ENCODE results near the gene STRN4.

Gene STRN4

GRCh38 chr19:46745521-46746280 is 549 bp downstream of the STRN4 start, which contains the start of gene FKRP:
TSS of gene FKRP (plus strand) at chr19:46746057. CDS start at chr19:46755451, 9,394 bp downstream.
- TF ChIP-seq, protein P1, sequence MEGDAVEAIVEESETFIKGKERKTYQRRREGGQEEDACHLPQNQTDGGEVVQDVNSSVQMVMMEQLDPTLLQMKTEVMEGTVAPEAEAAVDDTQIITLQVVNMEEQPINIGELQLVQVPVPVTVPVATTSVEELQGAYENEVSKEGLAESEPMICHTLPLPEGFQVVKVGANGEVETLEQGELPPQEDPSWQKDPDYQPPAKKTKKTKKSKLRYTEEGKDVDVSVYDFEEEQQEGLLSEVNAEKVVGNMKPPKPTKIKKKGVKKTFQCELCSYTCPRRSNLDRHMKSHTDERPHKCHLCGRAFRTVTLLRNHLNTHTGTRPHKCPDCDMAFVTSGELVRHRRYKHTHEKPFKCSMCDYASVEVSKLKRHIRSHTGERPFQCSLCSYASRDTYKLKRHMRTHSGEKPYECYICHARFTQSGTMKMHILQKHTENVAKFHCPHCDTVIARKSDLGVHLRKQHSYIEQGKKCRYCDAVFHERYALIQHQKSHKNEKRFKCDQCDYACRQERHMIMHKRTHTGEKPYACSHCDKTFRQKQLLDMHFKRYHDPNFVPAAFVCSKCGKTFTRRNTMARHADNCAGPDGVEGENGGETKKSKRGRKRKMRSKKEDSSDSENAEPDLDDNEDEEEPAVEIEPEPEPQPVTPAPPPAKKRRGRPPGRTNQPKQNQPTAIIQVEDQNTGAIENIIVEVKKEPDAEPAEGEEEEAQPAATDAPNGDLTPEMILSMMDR (IDR thresholded peaks at IDR 0.05; ENCODE audit: low read depth, low read length): no peak
- no peaks in the 10 kb centered on the region for H3K9me3 ChIP-seq (ENCODE audit: severe bottlenecking)
- H3K27ac ChIP-seq: peak within 1 kb of the TSS; percentile 97
- peaks cover 49% of the 10 kb centered on the region for H3K36me3 ChIP-seq
- peak within 1 kb of the TSS; percentile 95 for H3K4me3 ChIP-seq (ENCODE audit: low read depth, low read length)
- no peaks in the 10 kb centered on the region for H3K27me3 ChIP-seq (ENCODE audit: insufficient read depth, low read depth, severe bottlenecking)
- DNase-seq: peak; percentile 26

DNA sequence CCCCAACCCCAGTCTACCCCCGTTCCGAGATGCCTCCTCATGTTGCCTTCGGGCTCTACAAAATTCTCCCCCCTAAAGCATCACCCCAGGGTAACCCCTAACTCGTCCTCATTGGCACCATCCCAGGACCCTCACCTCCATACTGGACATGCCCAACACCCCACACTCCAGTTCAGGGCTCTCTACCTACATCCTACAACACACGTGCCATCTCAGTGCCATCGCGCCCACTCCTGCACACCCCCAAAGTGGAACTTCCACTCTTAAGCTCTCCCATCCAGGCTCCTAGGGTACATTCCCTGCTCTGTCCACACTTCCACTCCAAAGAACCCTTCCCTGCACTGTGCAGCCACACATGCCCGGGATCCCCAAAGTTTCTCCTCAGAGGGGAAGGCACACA is 1.2 kb downstream of the STRN4 start:
- no peak for DNase-seq
- Histone ChIP-seq H3K27ac (peak overlapping the region; percentile 97), H3K36me3 (peaks cover 48% of the 10 kb centered on the region), H3K27me3 (ENCODE audit: insufficient read depth, low read depth, severe bottlenecking) (no peaks in the 10 kb centered on the region), H3K4me3 (ENCODE audit: low read depth, low read length) (peak overlapping the region; percentile 95), H3K9me3 (ENCODE audit: severe bottlenecking) (no peaks in the 10 kb centered on the region)
- TF ChIP-seq, protein P1 (IDR thresholded peaks at IDR 0.05; ENCODE audit: low read depth, low read length): no peak

DNA sequence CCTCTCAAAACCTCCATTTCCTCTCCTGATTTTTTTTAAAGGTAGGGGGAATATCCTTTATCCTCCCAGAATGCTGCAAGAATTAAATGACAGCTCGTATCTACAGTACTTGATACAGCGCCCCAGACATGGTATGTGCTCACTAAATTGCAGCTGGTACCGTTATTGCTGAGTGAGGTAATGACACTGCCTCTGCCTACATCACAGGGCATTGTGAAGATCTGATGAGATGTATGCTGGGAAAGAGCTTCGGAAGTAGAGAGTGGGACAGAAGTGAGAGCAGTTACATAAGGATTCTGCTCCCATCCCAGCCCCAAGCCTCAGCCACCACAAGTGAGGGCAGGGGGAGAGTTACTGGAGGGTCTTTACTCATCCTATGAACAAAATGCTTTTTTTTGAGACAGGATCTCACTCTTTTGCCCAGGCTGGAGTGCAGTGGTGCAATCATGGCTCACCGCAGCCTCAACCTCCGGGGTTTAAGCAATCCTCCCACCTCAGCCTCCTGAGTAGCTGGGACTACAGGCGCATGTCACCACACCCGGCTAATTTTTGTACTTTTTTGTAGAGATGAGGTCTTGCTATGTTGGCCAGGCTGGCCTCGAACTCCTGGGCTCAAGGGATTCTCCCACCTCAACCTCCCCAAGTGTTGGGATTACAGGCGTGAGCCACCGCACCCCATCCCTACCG is 2.1 kb downstream of the STRN4 start:
- TF ChIP-seq, protein P1 (IDR thresholded peaks at IDR 0.05; ENCODE audit: low read depth, low read length): no peak
- H3K9me3 ChIP-seq (ENCODE audit: severe bottlenecking): no peaks in the 10 kb centered on the region
- H3K4me3 ChIP-seq (ENCODE audit: low read depth, low read length): no peak overlapping the region
- H3K36me3 ChIP-seq: peaks cover 51% of the 10 kb centered on the region
- no peaks in the 10 kb centered on the region for H3K27me3 ChIP-seq (ENCODE audit: insufficient read depth, low read depth, severe bottlenecking)
- no peak for DNase-seq
- H3K27ac ChIP-seq: no peak overlapping the region

- H3K27ac ChIP-seq: no peak overlapping the region
- H3K9me3 ChIP-seq (ENCODE audit: severe bottlenecking): no peaks in the 10 kb centered on the region
- H3K4me3 ChIP-seq (ENCODE audit: low read depth, low read length): no peak overlapping the region
- peaks cover 52% of the 10 kb centered on the region for H3K36me3 ChIP-seq
- H3K27me3 ChIP-seq (ENCODE audit: insufficient read depth, low read depth, severe bottlenecking): no peaks in the 10 kb centered on the region
- DNase-seq: no peak
- TF ChIP-seq, protein P1 (IDR thresholded peaks at IDR 0.05; ENCODE audit: low read depth, low read length): no peak
These were observed 3.2 kb downstream of the STRN4 start for GRCh38 chr19:46742926-46743480.

GRCh38 chr19:46741447-46741846 is 4.8 kb downstream of the STRN4 start:
- no peaks in the 10 kb centered on the region for H3K9me3 ChIP-seq (ENCODE audit: severe bottlenecking)
- H3K27ac ChIP-seq: no peak overlapping the region
- DNase-seq: no peak
- peaks cover 68% of the 10 kb centered on the region for H3K36me3 ChIP-seq
- no peaks in the 10 kb centered on the region for H3K27me3 ChIP-seq (ENCODE audit: insufficient read depth, low read depth, severe bottlenecking)
- no peak overlapping the region for H3K4me3 ChIP-seq (ENCODE audit: low read depth, low read length)
- TF ChIP-seq, protein P1 (IDR thresholded peaks at IDR 0.05; ENCODE audit: low read depth, low read length): no peak
